ENCODE measurements around the gene RBM39.

DNA sequence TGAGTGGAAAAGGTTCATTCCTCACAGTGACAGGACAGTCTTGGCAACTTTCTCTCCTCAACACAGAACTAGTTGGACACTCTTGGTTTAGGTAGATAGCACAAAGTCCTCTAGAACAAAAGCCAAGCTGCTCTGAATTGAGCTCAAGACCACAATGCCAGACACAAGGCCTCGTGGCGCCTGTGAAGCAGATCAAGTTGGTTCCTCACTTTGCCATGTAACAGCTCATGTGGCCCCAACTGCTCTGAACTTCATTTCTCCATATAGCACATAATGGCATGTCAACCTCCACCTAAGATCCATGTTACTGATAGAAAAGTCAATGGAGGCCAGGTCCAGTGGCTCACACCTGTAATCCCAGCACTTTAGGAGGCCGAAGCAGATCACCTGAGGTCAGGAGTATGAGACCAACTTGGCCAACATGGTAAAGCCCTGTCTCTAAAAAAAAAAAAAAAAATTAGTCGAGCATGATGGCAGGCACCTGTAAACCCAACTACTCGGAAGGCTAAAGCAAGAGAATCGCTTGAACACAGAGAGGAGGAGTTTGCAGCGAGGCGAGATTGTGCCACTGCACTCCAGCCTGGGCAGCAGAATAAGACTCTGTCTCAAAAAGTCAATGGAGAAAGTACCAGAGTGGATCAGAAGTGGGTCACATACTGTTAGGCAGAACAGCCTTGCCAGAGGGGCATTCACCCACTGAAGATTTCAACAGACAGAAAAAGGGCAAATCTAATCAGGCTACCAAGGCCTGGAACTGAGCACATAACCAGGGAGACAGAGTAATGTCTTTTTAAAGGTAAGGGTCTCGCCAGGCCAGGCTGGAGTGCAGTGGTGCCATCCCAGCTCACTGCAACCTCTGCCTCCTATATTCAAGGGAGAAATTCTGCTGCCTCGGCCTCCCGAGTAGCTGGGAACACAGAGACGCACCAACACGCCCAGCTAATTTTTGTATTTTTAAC, 21.6 kb downstream of the RBM39 start:
- TF ChIP-seq RFX5 (IDR thresholded peaks at IDR 0.05; ENCODE audit: borderline replicate concordance, low read depth, low read length) (no peak), POU5F1 (IDR thresholded peaks at IDR 0.05; ENCODE audit: low read depth, low read length) (no peak), TEAD4 (IDR thresholded peaks at IDR 0.05; ENCODE audit: low read depth, low read length) (no peak), MAFK (IDR thresholded peaks at IDR 0.05; ENCODE audit: low read depth, low read length) (no peak), GTF2F1 (IDR thresholded peaks at IDR 0.05; ENCODE audit: borderline replicate concordance, low read depth, low read length) (no peak), SUZ12 (IDR thresholded peaks at IDR 0.05; ENCODE audit: low read length) (no peak), JUN (IDR thresholded peaks at IDR 0.05; ENCODE audit: low read depth, low read length) (no peak), YY1 (IDR thresholded peaks at IDR 0.05; ENCODE audit: low read depth, low read length) (no peak), SRF (IDR thresholded peaks at IDR 0.05; ENCODE audit: low read depth, low read length) (no peak), TCF12 (IDR thresholded peaks at IDR 0.05; ENCODE audit: low read depth, low read length) (no peak), POLR2A (IDR thresholded peaks at IDR 0.05; ENCODE audit: control extremely low read depth in 1 of 2, low read depth in 2 of 2, low read length in 2 of 2) (no peak)
- TF ChIP-seq, protein P1, sequence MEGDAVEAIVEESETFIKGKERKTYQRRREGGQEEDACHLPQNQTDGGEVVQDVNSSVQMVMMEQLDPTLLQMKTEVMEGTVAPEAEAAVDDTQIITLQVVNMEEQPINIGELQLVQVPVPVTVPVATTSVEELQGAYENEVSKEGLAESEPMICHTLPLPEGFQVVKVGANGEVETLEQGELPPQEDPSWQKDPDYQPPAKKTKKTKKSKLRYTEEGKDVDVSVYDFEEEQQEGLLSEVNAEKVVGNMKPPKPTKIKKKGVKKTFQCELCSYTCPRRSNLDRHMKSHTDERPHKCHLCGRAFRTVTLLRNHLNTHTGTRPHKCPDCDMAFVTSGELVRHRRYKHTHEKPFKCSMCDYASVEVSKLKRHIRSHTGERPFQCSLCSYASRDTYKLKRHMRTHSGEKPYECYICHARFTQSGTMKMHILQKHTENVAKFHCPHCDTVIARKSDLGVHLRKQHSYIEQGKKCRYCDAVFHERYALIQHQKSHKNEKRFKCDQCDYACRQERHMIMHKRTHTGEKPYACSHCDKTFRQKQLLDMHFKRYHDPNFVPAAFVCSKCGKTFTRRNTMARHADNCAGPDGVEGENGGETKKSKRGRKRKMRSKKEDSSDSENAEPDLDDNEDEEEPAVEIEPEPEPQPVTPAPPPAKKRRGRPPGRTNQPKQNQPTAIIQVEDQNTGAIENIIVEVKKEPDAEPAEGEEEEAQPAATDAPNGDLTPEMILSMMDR (IDR thresholded peaks at IDR 0.05; ENCODE audit: control extremely low read depth in 1 of 3, insufficient read depth in 1 of 3, low read depth in 1 of 3, low read length in 3 of 3), result no peak
- TF ChIP-seq, protein P2, sequence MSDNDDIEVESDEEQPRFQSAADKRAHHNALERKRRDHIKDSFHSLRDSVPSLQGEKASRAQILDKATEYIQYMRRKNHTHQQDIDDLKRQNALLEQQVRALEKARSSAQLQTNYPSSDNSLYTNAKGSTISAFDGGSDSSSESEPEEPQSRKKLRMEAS (IDR thresholded peaks at IDR 0.05), result no peak
- TF ChIP-seq, protein P3, sequence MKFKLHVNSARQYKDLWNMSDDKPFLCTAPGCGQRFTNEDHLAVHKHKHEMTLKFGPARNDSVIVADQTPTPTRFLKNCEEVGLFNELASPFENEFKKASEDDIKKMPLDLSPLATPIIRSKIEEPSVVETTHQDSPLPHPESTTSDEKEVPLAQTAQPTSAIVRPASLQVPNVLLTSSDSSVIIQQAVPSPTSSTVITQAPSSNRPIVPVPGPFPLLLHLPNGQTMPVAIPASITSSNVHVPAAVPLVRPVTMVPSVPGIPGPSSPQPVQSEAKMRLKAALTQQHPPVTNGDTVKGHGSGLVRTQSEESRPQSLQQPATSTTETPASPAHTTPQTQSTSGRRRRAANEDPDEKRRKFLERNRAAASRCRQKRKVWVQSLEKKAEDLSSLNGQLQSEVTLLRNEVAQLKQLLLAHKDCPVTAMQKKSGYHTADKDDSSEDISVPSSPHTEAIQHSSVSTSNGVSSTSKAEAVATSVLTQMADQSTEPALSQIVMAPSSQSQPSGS (IDR thresholded peaks at IDR 0.05; ENCODE audit: low read length), result no peak
